ENCODE results near the gene DNMT3B.
A peak's percentile ranks its signal among the peaks of the same experiment; 100 is the strongest.

- TF ChIP-seq, protein P1, sequence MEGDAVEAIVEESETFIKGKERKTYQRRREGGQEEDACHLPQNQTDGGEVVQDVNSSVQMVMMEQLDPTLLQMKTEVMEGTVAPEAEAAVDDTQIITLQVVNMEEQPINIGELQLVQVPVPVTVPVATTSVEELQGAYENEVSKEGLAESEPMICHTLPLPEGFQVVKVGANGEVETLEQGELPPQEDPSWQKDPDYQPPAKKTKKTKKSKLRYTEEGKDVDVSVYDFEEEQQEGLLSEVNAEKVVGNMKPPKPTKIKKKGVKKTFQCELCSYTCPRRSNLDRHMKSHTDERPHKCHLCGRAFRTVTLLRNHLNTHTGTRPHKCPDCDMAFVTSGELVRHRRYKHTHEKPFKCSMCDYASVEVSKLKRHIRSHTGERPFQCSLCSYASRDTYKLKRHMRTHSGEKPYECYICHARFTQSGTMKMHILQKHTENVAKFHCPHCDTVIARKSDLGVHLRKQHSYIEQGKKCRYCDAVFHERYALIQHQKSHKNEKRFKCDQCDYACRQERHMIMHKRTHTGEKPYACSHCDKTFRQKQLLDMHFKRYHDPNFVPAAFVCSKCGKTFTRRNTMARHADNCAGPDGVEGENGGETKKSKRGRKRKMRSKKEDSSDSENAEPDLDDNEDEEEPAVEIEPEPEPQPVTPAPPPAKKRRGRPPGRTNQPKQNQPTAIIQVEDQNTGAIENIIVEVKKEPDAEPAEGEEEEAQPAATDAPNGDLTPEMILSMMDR (IDR thresholded peaks at IDR 0.05; ENCODE audit: borderline replicate concordance, extremely low read depth, low read length, poor library complexity, severe bottlenecking), result peak; percentile 39
- no peak for TF ChIP-seq EZH2 (IDR thresholded peaks at IDR 0.05; ENCODE audit: borderline replicate concordance, low read depth, low read length, severe bottlenecking)
Measured at GRCh38 chr20:32761831-32762753, at the start of gene DNMT3B.

Measured in DND-41 (cell line).